SK-N-SH (cell line): ENCODE results near the gene MED15. TPM values are rescaled to one million over a fixed set of nuclear protein-coding genes. Genes with fewer than 3 reads are reported as not detected.
A peak's percentile ranks its signal among the peaks of the same experiment; 100 is the strongest.

Experiments used
- CTCF ChIA-PET: fragments of 300-600, 350-600 bp; formaldehyde crosslinking; extraction: SDS; loops from one replicate; lab custom pipeline; 2021; lab: Yijun Ruan, JAX
- POLR2A ChIA-PET: fragments of 350-600 bp; sonication (Branson Sonifier 250); formaldehyde crosslinking; extraction: SDS; loops from one replicate; lab custom pipeline; 2020; ENCODE audit warnings: antibody characterized with exemption, inconsistent platforms; lab: Yijun Ruan, JAX
- DNase-seq: peaks from one replicate; pipeline ENCODE4 v3.0.0; 2012
- H2AFZ ChIP-seq: fragments of 200-600 bp; sonication (generic); 2 replicates; pipeline ENCODE4 v1.8.1; 2016; ENCODE audit warnings: antibody characterized with exemption, mild to moderate bottlenecking, low read depth
- H3F3A ChIP-seq: fragments of 200-600 bp; sonication (generic); replicated peaks from 2 replicates; pipeline ENCODE3; 2016; ENCODE audit warnings: antibody characterized with exemption, mild to moderate bottlenecking; ENCODE audit not compliant: insufficient read depth
- H3K27ac ChIP-seq, 2 experiments: fragments of 200-500 bp in 1 of 2; fragments of 200-600 bp in 1 of 2; sonication (Bioruptor generic) in 1 of 2; sonication (generic), shearing (Covaris generic) in 1 of 2; 2 replicates each; pipeline versions ENCODE4 v1.5.1 to v1.6.1; 2014 to 2016; ENCODE audit warnings: low read depth in 2 of 2, inconsistent platforms in 1 of 2, low read length in 1 of 2, mild to moderate bottlenecking in 1 of 2, mixed read lengths in 1 of 2
- H3K27me3 ChIP-seq: fragments of 200-600 bp; sonication (generic), shearing (Covaris generic); 2 replicates; pipeline ENCODE4 v1.6.1; 2016; ENCODE audit warnings: mixed run types; ENCODE audit not compliant: insufficient read depth
- H3K36me3 ChIP-seq, 2 experiments: fragments of 200-500 bp in 1 of 2; fragments of 200-600 bp in 1 of 2; sonication (Bioruptor generic) in 1 of 2; sonication (generic) in 1 of 2; replicated peaks in 1 of 2; 2 replicates each; pipeline versions ENCODE3 to v1.5.1; 2014 to 2016; ENCODE audit warnings: low read length in 1 of 2, mild to moderate bottlenecking in 1 of 2; ENCODE audit not compliant: insufficient read depth in 2 of 2, control insufficient read depth in 1 of 2
- H3K4me1 ChIP-seq, 2 experiments: fragments of 200-500 bp in 1 of 2; fragments of 200-600 bp in 1 of 2; sonication (Bioruptor generic) in 1 of 2; sonication (generic), shearing (Covaris generic) in 1 of 2; 2 replicates each; pipeline versions ENCODE4 v1.5.1 to v1.6.1; 2014 to 2016; ENCODE audit warnings: low read depth in 1 of 2, low read length in 1 of 2, mixed run types in 1 of 2; ENCODE audit not compliant: insufficient read depth in 2 of 2, control insufficient read depth in 1 of 2
- H3K4me2 ChIP-seq: fragments of 200-600 bp; sonication (generic), shearing (Covaris generic); 2 replicates; pipeline ENCODE4 v1.6.1; 2017; ENCODE audit warnings: mixed run types
- H3K4me3 ChIP-seq, 2 experiments: fragments of 200-500 bp in 1 of 2; fragments of 200-600 bp in 1 of 2; sonication (Bioruptor generic) in 1 of 2; sonication (generic), shearing (Covaris generic) in 1 of 2; 2 replicates each; pipeline versions ENCODE4 v1.5.1 to v1.8.1; 2014 to 2016; ENCODE audit warnings: low read depth in 2 of 2, inconsistent platforms in 1 of 2, low read length in 1 of 2, mild to moderate bottlenecking in 1 of 2, mixed read lengths in 1 of 2, moderate library complexity in 1 of 2
- H3K79me2 ChIP-seq: fragments of 200-600 bp; sonication (generic); 2 replicates; pipeline ENCODE4 v1.8.1; 2017; ENCODE audit warnings: mild to moderate bottlenecking; ENCODE audit not compliant: insufficient read depth
- H3K9ac ChIP-seq: fragments of 200-600 bp; sonication (generic); 2 replicates; pipeline ENCODE4 v1.6.1; 2017; ENCODE audit warnings: mixed run types
- H3K9me2 ChIP-seq: fragments of 200-600 bp; sonication (generic); 2 replicates; pipeline ENCODE4 v1.6.1; 2017; ENCODE audit warnings: mixed run types
- H3K9me3 ChIP-seq: fragments of 200-600 bp; sonication (generic); 2 replicates; pipeline ENCODE4 v1.6.1; 2017; ENCODE audit warnings: mixed run types, mild to moderate bottlenecking, moderate library complexity
- H4K20me1 ChIP-seq: fragments of 200-600 bp; sonication (generic); 2 replicates; pipeline ENCODE4 v1.6.1; 2017; ENCODE audit warnings: mild to moderate bottlenecking, mixed run types; ENCODE audit not compliant: insufficient read depth
- EP300 ChIP-seq, 2 experiments: IDR thresholded peaks; 2 replicates each; pipeline versions ENCODE4 v1.4.0 to v1.6.1; 2012; ENCODE audit warnings: borderline replicate concordance in 1 of 2, low read depth in 1 of 2, low read length in 1 of 2
- FOSL2 ChIP-seq: IDR thresholded peaks from 2 replicates; pipeline ENCODE4 v1.4.0; 2012; ENCODE audit warnings: low read depth, mild to moderate bottlenecking, moderate library complexity, borderline replicate concordance
- FOXJ3 ChIP-seq: sonication (generic); formaldehyde crosslinking; IDR thresholded peaks from 2 replicates; pipeline ENCODE4 v1.5.1; 2020; ENCODE audit warnings: mild to moderate bottlenecking, missing genetic modification reagents
- FOXM1 ChIP-seq: IDR thresholded peaks from 2 replicates; pipeline ENCODE4 v1.4.0; 2012; ENCODE audit warnings: low read depth, mild to moderate bottlenecking
- JUND ChIP-seq: IDR thresholded peaks from 2 replicates; pipeline ENCODE4 v1.4.0; 2012
- NFIC ChIP-seq: IDR thresholded peaks from 2 replicates; pipeline ENCODE4 v1.4.0; 2012; ENCODE audit warnings: borderline replicate concordance
- NRF1 ChIP-seq: IDR thresholded peaks from 2 replicates; pipeline ENCODE4 v1.6.1; 2012; ENCODE audit warnings: low read depth, mild to moderate bottlenecking, low read length
- POLR2AphosphoS5 ChIP-seq: IDR thresholded peaks from 2 replicates; pipeline ENCODE4 v1.6.1; 2012; ENCODE audit warnings: low read depth, low read length
- RFX5 ChIP-seq: IDR thresholded peaks from 2 replicates; pipeline ENCODE4 v1.6.1; 2012; ENCODE audit warnings: mild to moderate bottlenecking, improper control_type of control experiment, low read length
- SIN3A ChIP-seq: IDR thresholded peaks from 2 replicates; pipeline ENCODE4 v1.6.1; 2012; ENCODE audit warnings: low read depth, mild to moderate bottlenecking, low read length, moderate library complexity, borderline replicate concordance
- SMC3 ChIP-seq: IDR thresholded peaks from 2 replicates; pipeline ENCODE4 v1.6.1; 2012; ENCODE audit warnings: low read depth, low read length, improper control_type of control experiment
- TCF12 ChIP-seq: IDR thresholded peaks from 2 replicates; pipeline ENCODE4 v1.4.0; 2012
- TEAD4 ChIP-seq: IDR thresholded peaks from 2 replicates; pipeline ENCODE4 v1.4.0; 2012; ENCODE audit warnings: mild to moderate bottlenecking, borderline replicate concordance; ENCODE audit not compliant: insufficient read depth
- YY1 ChIP-seq: IDR thresholded peaks from 2 replicates; pipeline ENCODE4 v1.4.0; 2012; ENCODE audit warnings: low read depth, mild to moderate bottlenecking
- WGBS: methylation state at CpG from one replicate; pipeline ENCODE4 v1.1.6; 2017; ENCODE audit warnings: low lambda C conversion rate; 5-methylcytosine and 5-hydroxymethylcytosine counted together
- polyA plus RNA-seq, 3 experiments: library from polyadenylated mRNA; depleted of rRNA; stranded (reverse); fragments of >200 nt; gene quantifications; 2 replicates each; pipeline ENCODE4 v1.2.3, GENCODE V29; 2012
- TF ChIP-seq, protein P1 (sequence below): IDR thresholded peaks from 2 replicates; pipeline ENCODE4 v1.4.0; 2012; ENCODE audit warnings: low read depth, borderline replicate concordance
- TF ChIP-seq, protein P2 (sequence below): fragments of 150-350 bp; IDR thresholded peaks from 2 replicates; pipeline ENCODE4 v1.6.1; 2016; ENCODE audit warnings: mild to moderate bottlenecking, low read depth, low read length
- TF ChIP-seq, protein P3 (sequence below): IDR thresholded peaks from 2 replicates; pipeline ENCODE4 v1.4.0; 2012; ENCODE audit warnings: low read depth, borderline replicate concordance
- TF ChIP-seq, protein P4 (sequence below): IDR thresholded peaks from 2 replicates; pipeline ENCODE4; 2012

The MED15 gene
- polyA plus RNA-seq, 1 of the 3 experiments (the other 2 are of a cell fraction): 45.1 TPM

DNA sequence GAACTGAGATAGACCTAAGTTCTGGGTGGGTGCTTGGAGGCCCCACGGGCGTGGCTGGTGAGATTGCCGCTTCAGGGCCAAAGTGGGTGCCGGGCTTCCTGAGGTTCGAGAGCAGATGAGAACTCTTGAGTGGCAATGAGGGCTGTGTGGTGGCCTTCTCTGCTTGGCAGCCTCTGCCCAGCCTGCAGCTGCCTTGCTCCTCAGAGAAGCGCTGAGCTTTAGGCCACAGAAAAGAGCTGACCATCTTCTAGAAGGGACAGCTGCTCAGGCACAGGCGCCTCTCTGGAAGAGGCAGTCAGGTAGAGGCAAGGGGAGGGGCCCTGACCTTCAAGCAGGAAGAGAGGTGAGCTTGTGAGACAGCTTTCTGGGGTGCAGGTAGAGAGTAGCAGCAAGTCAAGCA lies 72.8 kb downstream of the MED15 start (continued):
- TF ChIP-seq FOSL2: no peak
- no peak for TF ChIP-seq YY1
- TF ChIP-seq, all 33 proteins: peak for 0

DNA sequence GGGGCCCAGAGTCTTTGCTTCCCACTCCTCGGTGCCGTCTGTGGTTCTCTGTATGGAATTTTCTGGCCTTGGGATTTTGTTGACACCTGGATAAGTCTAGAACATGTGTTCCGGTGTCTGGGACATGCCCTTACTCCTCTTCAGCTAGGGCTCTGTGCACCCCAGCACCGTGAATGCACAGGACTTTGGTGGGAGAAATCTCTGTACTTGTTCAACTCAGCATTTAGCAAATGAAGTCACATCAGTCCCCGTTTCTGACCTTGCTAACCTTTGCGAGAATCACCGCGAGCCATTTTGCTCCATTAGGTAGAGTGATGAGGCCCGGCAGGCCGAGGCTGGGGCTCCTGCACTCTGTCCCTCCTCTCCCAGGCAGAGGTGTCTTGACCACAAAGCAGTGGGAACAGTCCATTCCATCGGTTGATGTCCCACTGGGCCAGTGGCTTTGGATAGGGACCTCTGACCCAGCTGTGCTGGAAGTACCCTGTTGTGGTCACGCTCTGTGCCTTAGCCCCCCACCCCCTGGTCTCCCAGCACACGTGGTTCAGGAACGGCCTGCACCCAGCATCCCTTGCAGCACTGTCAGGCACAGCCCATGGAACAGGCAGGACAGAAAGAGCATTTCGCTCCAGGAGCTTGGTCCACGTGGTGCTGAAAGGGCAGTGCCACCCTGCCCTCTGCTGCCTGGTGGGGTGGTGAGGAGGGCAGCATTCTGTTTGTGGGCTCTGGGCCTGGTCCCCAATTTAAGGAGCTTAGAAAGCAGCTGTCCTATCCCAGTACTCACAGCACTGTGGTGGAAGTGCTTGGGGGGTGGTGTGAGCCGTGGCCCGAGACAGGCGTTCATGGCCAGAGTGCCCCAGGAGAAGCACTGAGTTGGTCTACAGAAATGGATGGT lies 73.4 kb downstream of the MED15 start:
- Histone ChIP-seq H3K27me3 (no peaks in the 10 kb centered on the region), H2AFZ (no peak overlapping the region), H3K27ac (peak overlapping the region in 1 of 2 experiments; percentile 25; a peak in 1 of 4 replicates), H4K20me1 (peaks cover 46% of the 10 kb centered on the region), H3K9me2 (no peaks in the 10 kb centered on the region), H3F3A (peaks cover 7% of the 10 kb centered on the region), H3K79me2 (peaks cover 31% of the 10 kb centered on the region), H3K9ac (no peak overlapping the region), H3K4me1 (peaks cover 0 to 58% of the 10 kb centered on the region in 2 experiments; a peak in 1 of 4 replicates), H3K9me3 (no peaks in the 10 kb centered on the region), H3K4me2 (no peak overlapping the region), H3K4me3 (no peak overlapping the region), H3K36me3 (peaks cover 18 to 84% of the 10 kb centered on the region in 2 experiments)
- DNase-seq: no peak
- ChIA-PET POLR2A (no interaction called here), CTCF (interaction anchor here (1.0 to 16.6 kb wide), 2 partner anchors 7 to 15 kb away, joined by 3 to 180 read pairs; no protein-coding TSS in a partner anchor)
- TF ChIP-seq FOXM1: no peak
- no peak for TF ChIP-seq TCF12
- TF ChIP-seq, protein P1, sequence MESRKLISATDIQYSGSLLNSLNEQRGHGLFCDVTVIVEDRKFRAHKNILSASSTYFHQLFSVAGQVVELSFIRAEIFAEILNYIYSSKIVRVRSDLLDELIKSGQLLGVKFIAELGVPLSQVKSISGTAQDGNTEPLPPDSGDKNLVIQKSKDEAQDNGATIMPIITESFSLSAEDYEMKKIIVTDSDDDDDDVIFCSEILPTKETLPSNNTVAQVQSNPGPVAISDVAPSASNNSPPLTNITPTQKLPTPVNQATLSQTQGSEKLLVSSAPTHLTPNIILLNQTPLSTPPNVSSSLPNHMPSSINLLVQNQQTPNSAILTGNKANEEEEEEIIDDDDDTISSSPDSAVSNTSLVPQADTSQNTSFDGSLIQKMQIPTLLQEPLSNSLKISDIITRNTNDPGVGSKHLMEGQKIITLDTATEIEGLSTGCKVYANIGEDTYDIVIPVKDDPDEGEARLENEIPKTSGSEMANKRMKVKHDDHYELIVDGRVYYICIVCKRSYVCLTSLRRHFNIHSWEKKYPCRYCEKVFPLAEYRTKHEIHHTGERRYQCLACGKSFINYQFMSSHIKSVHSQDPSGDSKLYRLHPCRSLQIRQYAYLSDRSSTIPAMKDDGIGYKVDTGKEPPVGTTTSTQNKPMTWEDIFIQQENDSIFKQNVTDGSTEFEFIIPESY: no peak
- no peak for TF ChIP-seq JUND
- TF ChIP-seq FOXJ3 (CRISPR knock-in tag): no peak
- no peak for TF ChIP-seq SIN3A
- TF ChIP-seq, protein P2, sequence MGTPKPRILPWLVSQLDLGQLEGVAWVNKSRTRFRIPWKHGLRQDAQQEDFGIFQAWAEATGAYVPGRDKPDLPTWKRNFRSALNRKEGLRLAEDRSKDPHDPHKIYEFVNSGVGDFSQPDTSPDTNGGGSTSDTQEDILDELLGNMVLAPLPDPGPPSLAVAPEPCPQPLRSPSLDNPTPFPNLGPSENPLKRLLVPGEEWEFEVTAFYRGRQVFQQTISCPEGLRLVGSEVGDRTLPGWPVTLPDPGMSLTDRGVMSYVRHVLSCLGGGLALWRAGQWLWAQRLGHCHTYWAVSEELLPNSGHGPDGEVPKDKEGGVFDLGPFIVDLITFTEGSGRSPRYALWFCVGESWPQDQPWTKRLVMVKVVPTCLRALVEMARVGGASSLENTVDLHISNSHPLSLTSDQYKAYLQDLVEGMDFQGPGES: no peak
- TF ChIP-seq TEAD4: no peak
- TF ChIP-seq, protein P3, sequence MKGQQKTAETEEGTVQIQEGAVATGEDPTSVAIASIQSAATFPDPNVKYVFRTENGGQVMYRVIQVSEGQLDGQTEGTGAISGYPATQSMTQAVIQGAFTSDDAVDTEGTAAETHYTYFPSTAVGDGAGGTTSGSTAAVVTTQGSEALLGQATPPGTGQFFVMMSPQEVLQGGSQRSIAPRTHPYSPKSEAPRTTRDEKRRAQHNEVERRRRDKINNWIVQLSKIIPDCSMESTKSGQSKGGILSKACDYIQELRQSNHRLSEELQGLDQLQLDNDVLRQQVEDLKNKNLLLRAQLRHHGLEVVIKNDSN: no peak
- no peak for TF ChIP-seq RFX5
- TF ChIP-seq POLR2AphosphoS5: no peak
- TF ChIP-seq NFIC: no peak
- TF ChIP-seq, protein P4, sequence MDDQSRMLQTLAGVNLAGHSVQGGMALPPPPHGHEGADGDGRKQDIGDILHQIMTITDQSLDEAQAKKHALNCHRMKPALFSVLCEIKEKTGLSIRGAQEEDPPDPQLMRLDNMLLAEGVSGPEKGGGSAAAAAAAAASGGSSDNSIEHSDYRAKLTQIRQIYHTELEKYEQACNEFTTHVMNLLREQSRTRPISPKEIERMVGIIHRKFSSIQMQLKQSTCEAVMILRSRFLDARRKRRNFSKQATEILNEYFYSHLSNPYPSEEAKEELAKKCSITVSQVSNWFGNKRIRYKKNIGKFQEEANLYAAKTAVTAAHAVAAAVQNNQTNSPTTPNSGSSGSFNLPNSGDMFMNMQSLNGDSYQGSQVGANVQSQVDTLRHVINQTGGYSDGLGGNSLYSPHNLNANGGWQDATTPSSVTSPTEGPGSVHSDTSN: no peak
- TF ChIP-seq SMC3: no peak
- TF ChIP-seq NRF1: no peak
- TF ChIP-seq EP300 (IDR thresholded peaks at IDR 0.05; ENCODE audit: borderline replicate concordance in 1 of 2, low read depth in 1 of 2, low read length in 1 of 2): no peak
- WGBS: 92% methylated on average over 14 of the region's 19 CpGs
